Smooth muscle cell (in vitro differentiated cells): Measurements from ENCODE around the gene MUC5AC. TPM values are rescaled to one million over a fixed set of nuclear protein-coding genes. Genes with fewer than 3 reads are reported as not detected.

Experiments used
- DNase-seq: peaks from one replicate; lab custom pipeline; 2025; ENCODE audit not compliant: unreplicated experiment; lab: John Stamatoyannopoulos, UW
- H2AFZ ChIP-seq: fragments of 200-600 bp; sonication (generic); 2 replicates; pipeline ENCODE4 v1.6.0; 2016; ENCODE audit warnings: antibody characterized with exemption, low read depth, mild to moderate bottlenecking
- H3F3A ChIP-seq: fragments of 200-600 bp; sonication (generic); 2 replicates; pipeline ENCODE4 v1.6.0; 2017; ENCODE audit warnings: antibody characterized with exemption, low read depth
- H3K27ac ChIP-seq: fragments of 200-600 bp; sonication (generic); 2 replicates; pipeline ENCODE4 v1.5.1; 2016; ENCODE audit warnings: low read depth, mild to moderate bottlenecking
- H3K27me3 ChIP-seq: fragments of 200-600 bp; sonication (generic); 2 replicates; pipeline ENCODE4 v1.6.1; 2016; ENCODE audit warnings: low read depth, mild to moderate bottlenecking
- H3K36me3 ChIP-seq: fragments of 200-600 bp; sonication (generic); 2 replicates; pipeline ENCODE4 v1.5.1; 2016; ENCODE audit warnings: low read depth
- H3K4me1 ChIP-seq: fragments of 200-600 bp; sonication (generic); 2 replicates; pipeline ENCODE4 v1.5.1; 2016; ENCODE audit warnings: low read depth
- H3K4me2 ChIP-seq: fragments of 200-600 bp; sonication (generic); 2 replicates; pipeline ENCODE4 v1.6.0; 2016; ENCODE audit warnings: mild to moderate bottlenecking
- H3K4me3 ChIP-seq: fragments of 200-600 bp; sonication (generic); 2 replicates; pipeline ENCODE4 v1.5.1; 2016; ENCODE audit warnings: mild to moderate bottlenecking
- H3K79me2 ChIP-seq: fragments of 200-600 bp; sonication (generic); 2 replicates; pipeline ENCODE4 v1.6.0; 2016; ENCODE audit warnings: low read depth, mild to moderate bottlenecking
- H3K9ac ChIP-seq: fragments of 200-600 bp; sonication (generic); 2 replicates; pipeline ENCODE4 v1.6.0; 2016; ENCODE audit warnings: low read depth
- H3K9me3 ChIP-seq: fragments of 200-600 bp; sonication (generic); replicated peaks from 2 replicates; pipeline ENCODE4 v1.5.1; 2016; ENCODE audit warnings: low read depth
- H4K20me1 ChIP-seq: fragments of 200-600 bp; sonication (generic); 2 replicates; pipeline ENCODE4 v1.6.0; 2016; ENCODE audit warnings: low read depth
- WGBS: methylation state at CpG from one replicate; pipeline ENCODE4 v1.1.7; 2016; ENCODE audit warnings: low lambda C conversion rate; 5-methylcytosine and 5-hydroxymethylcytosine counted together
- polyA plus RNA-seq: library from polyadenylated mRNA; unstranded; fragments of >200 nt; fragmentation: Nextera tagmentation; extraction: Ambion mirVana; gene quantifications from 2 replicates; pipeline ENCODE4 v1.2.1, GENCODE V29; 2016
- total RNA-seq: library from RNA; depleted of rRNA; stranded (reverse); fragments of >200 nt; gene quantifications from 2 replicates; pipeline ENCODE4 v1.2.3, GENCODE V29; 2014
- TF ChIP-seq, protein P1 (sequence below): fragments of 200-600 bp; sonication (generic); IDR thresholded peaks from 2 replicates; pipeline ENCODE4 v1.5.1; 2017; ENCODE audit warnings: borderline replicate concordance, mild to moderate bottlenecking, antibody characterized with exemption; ENCODE audit not compliant: insufficient read depth, poor library complexity, severe bottlenecking

The MUC5AC gene
- total and polyA plus RNA-seq, 2 experiments from 2014 or later = not detected

DNA sequence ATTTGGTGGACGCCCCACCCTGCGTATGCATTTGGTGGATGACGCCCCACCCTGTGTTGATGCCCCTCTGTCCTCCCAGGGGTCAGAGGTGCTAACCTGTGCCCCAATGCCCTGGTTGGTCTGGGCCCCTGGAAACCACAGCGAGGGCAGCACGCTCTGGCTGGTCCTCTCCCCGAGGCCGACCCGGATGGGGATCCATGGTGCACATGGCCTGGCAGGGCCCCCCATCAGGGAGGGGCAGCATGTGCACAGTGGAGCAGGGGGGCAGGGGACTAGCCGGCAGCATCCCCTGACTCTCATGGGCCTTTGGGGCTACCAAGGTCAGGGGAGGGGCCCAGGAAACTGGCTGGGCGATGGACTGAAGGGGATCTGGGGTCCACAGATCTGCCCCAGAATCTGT is 7.6 kb upstream of the MUC5AC start:
- no peak overlapping the region for H2AFZ ChIP-seq

DNA sequence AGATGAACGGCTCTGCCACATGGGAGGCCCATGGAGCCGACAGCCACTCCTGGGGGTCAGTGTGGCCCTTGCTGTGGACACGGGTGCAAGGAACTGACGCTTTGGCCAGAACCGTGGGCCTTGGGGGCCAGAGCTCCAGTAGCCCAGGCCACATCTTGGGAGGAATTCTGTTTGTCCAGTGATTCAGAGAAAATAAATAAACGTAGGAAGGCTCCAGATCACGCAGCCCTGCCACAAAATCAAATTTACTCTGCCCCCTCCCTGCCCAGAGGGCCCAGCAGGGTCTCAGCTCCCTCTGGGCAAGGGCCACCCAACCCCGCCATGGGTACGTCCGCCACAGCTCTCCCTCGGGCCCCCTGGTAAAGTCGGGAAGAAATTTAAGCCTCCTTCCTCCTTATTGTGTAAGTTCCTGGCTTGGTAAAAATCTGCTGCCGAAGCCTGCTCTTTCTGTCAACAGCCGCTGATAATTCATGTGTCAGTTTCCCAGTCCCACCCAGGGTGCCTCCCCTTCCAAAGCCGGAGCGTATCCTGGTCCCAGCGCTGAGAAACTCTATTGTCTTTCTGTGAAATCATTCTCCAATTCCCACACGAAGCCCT is 6.9 kb upstream of the MUC5AC start:
- Histone ChIP-seq H3K4me3 (no peak overlapping the region), H3K27me3 (no peaks in the 10 kb centered on the region), H3K9me3 (no peaks in the 10 kb centered on the region), H3K4me2 (no peak overlapping the region), H3K79me2 (no peaks in the 10 kb centered on the region), H4K20me1 (no peaks in the 10 kb centered on the region), H3K27ac (no peak overlapping the region), H3K4me1 (no peaks in the 10 kb centered on the region), H3K36me3 (no peaks in the 10 kb centered on the region), H3K9ac (no peak overlapping the region), H2AFZ (no peak overlapping the region), H3F3A (no peaks in the 10 kb centered on the region)
- DNase-seq = no peak
- WGBS = 72% methylated on average over 14 of the region's 18 CpGs
- TF ChIP-seq, protein P1, sequence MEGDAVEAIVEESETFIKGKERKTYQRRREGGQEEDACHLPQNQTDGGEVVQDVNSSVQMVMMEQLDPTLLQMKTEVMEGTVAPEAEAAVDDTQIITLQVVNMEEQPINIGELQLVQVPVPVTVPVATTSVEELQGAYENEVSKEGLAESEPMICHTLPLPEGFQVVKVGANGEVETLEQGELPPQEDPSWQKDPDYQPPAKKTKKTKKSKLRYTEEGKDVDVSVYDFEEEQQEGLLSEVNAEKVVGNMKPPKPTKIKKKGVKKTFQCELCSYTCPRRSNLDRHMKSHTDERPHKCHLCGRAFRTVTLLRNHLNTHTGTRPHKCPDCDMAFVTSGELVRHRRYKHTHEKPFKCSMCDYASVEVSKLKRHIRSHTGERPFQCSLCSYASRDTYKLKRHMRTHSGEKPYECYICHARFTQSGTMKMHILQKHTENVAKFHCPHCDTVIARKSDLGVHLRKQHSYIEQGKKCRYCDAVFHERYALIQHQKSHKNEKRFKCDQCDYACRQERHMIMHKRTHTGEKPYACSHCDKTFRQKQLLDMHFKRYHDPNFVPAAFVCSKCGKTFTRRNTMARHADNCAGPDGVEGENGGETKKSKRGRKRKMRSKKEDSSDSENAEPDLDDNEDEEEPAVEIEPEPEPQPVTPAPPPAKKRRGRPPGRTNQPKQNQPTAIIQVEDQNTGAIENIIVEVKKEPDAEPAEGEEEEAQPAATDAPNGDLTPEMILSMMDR = no peak

More for the DNA sequence above, 7.6 kb upstream of the MUC5AC start:
- Histone ChIP-seq H3K4me3 (no peak overlapping the region), H3K36me3 (no peaks in the 10 kb centered on the region), H3K27ac (no peak overlapping the region), H3F3A (no peaks in the 10 kb centered on the region), H3K4me1 (no peaks in the 10 kb centered on the region), H3K4me2 (no peak overlapping the region), H3K9me3 (no peaks in the 10 kb centered on the region), H3K27me3 (no peaks in the 10 kb centered on the region), H3K9ac (no peak overlapping the region), H4K20me1 (no peaks in the 10 kb centered on the region), H3K79me2 (no peaks in the 10 kb centered on the region)
- no peak for DNase-seq
- 90% methylated on average over 10 of the region's 10 CpGs for WGBS
- TF ChIP-seq, protein P1 = no peak

DNA sequence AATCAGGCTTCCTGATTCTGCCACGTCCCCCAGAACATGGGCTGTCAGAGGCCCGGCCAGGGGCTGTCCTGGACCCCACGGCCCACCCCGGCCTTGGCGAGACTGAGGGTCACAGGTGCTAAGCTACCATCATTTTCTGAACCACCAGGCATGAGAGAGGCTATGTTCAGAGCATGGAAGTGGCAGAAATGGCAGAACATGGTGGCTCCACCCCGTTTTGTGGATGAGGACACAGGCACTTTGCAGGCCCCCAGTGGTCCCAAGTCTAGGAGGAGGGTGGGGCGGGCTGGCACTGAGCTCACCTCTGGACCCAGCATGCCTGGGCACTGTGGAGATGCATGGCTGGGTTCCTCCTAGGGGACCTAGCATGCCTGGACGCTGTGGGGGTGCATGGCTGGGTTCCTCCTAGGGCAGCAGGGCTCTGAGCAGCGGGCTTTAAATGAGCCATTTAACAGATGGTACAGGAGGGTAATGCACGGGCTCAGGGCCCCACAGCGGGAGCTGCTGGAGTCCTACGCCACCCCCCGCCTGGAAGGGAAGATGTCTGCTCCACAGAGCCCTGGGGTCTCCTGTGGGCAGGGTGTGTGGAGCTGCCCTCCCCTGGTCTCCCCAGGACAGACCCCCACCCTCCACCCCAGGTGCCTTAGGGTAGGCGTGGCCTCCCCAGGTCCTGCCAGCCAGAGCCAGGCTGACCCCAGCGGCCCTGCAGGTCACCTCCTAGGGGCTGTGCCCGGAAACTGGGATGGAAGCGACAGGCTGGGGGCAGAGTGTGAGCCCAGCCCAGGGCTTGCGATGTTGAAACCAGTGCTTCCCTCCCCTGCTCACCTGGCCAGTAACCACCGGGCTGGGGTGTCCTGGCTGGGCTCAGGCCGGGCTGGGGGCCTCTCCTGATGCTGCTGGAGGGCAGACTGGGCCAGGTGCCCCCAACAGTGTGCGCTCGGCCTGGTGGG is 6.1 kb upstream of the MUC5AC start:
- Histone ChIP-seq H3K79me2 (no peaks in the 10 kb centered on the region), H3K9me3 (no peaks in the 10 kb centered on the region), H3K27me3 (no peaks in the 10 kb centered on the region), H3K9ac (no peak overlapping the region), H3K36me3 (no peaks in the 10 kb centered on the region), H3F3A (no peaks in the 10 kb centered on the region), H4K20me1 (no peaks in the 10 kb centered on the region), H3K4me3 (no peak overlapping the region), H3K4me1 (no peaks in the 10 kb centered on the region), H2AFZ (no peak overlapping the region), H3K27ac (no peak overlapping the region), H3K4me2 (no peak overlapping the region)
- 87% methylated on average over 22 of the region's 22 CpGs for WGBS
- TF ChIP-seq, protein P1 = no peak
- DNase-seq = no peak
